ENCODE data around the gene HSPA4.

The HSPA4 gene

GRCh38 chr5:133114933-133115310 lies 63.1 kb downstream of the HSPA4 start:
- H3K36me3 ChIP-seq (ENCODE audit: insufficient read depth, low read length): no peaks in the 10 kb centered on the region
- peaks cover 20% of the 10 kb centered on the region for H3K27me3 ChIP-seq (ENCODE audit: insufficient read depth, low read length)
- no peak overlapping the region for H3K4me3 ChIP-seq (ENCODE audit: low read length)
- no peaks in the 10 kb centered on the region for H3K4me1 ChIP-seq (ENCODE audit: insufficient read depth, low read length)
- H3K9me3 ChIP-seq (ENCODE audit: low read length): no peaks in the 10 kb centered on the region
- H2AFZ ChIP-seq (ENCODE audit: low read depth, low read length): no peak overlapping the region

GRCh38 chr5:133116601-133117000 lies 64.8 kb downstream of the HSPA4 start:
- Histone ChIP-seq H3K4me1 (ENCODE audit: insufficient read depth, low read length) (no peaks in the 10 kb centered on the region), H3K36me3 (ENCODE audit: insufficient read depth, low read length) (no peaks in the 10 kb centered on the region), H2AFZ (ENCODE audit: low read depth, low read length) (no peak overlapping the region), H3K4me3 (ENCODE audit: low read length) (no peak overlapping the region), H3K27me3 (ENCODE audit: insufficient read depth, low read length) (peaks cover 20% of the 10 kb centered on the region), H3K9me3 (ENCODE audit: low read length) (no peaks in the 10 kb centered on the region)

DNA sequence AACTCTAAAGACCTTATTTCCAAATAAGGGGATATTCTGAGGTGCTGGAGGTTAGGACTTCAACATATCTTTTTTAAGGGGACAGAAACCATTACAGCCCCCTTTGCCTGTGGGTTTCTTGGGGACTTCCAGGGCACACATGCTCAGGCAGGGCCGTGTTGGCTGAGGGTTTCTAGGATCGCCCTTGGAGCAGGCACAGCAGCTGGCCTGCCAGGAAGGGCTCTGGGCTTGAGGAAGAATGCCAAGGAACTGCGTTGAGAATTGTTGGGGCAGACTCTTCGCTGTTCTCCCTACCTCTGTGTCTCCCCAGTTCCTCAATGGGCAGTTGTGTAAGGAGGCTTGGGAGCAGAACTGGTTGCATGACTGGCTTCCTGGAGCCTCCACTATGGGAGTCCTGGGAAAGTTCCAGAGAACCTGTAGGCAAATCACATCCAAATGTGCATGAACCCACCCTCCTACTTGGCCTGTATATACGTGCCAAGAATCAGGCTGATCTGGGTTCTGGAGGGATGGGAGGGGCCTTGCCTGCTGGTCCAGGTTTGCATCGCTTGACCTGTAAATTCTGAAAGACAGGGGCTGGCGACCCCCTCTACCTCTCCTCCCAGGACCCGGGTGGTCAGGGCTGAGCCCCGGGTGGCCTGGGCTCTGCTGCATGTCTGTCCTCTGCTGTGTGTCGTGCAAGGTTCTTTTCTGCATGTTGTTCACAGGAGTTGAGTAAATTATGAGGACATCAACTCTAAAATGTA lies 65.5 kb downstream of the HSPA4 start:
- Histone ChIP-seq H2AFZ (ENCODE audit: low read depth, low read length) (no peak overlapping the region), H3K4me1 (ENCODE audit: insufficient read depth, low read length) (no peaks in the 10 kb centered on the region), H3K9me3 (ENCODE audit: low read length) (no peaks in the 10 kb centered on the region), H3K4me3 (ENCODE audit: low read length) (no peak overlapping the region), H3K27me3 (ENCODE audit: insufficient read depth, low read length) (peaks cover 23% of the 10 kb centered on the region), H3K36me3 (ENCODE audit: insufficient read depth, low read length) (no peaks in the 10 kb centered on the region)

GRCh38 chr5:133117912-133118445 lies 66.2 kb downstream of the HSPA4 start:
- no peaks in the 10 kb centered on the region for H3K4me1 ChIP-seq (ENCODE audit: insufficient read depth, low read length)
- H3K4me3 ChIP-seq (ENCODE audit: low read length): no peak overlapping the region
- H3K9me3 ChIP-seq (ENCODE audit: low read length): no peaks in the 10 kb centered on the region
- no peak overlapping the region for H2AFZ ChIP-seq (ENCODE audit: low read depth, low read length)
- peaks cover 23% of the 10 kb centered on the region for H3K27me3 ChIP-seq (ENCODE audit: insufficient read depth, low read length)
- no peaks in the 10 kb centered on the region for H3K36me3 ChIP-seq (ENCODE audit: insufficient read depth, low read length)

DNA sequence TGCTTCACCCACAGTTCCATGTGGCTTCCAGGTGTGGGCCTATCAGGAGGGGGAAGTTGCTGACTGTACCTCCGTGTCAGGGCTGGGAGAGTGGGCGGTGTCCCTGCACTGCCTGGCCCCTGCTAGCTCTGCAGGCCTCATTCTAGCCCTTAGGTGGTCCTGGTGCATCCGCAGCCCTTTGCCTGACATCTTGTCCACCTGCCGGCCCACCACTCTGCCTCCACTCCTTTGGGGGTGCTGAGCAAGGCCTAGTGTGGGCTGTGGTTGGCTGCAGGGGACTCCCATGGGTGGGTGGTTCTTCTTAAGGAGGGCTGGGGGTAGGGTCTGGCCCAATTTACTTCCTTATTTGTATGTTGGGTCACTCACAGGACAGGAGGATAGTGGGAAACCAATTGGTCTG lies 66.9 kb downstream of the HSPA4 start:
- peaks cover 21% of the 10 kb centered on the region for H3K27me3 ChIP-seq (ENCODE audit: insufficient read depth, low read length)
- no peaks in the 10 kb centered on the region for H3K9me3 ChIP-seq (ENCODE audit: low read length)
- H3K36me3 ChIP-seq (ENCODE audit: insufficient read depth, low read length): no peaks in the 10 kb centered on the region
- H3K4me3 ChIP-seq (ENCODE audit: low read length): no peak overlapping the region
- no peaks in the 10 kb centered on the region for H3K4me1 ChIP-seq (ENCODE audit: insufficient read depth, low read length)
- no peak overlapping the region for H2AFZ ChIP-seq (ENCODE audit: low read depth, low read length)

- H3K4me3 ChIP-seq (ENCODE audit: low read length): no peak overlapping the region
Observed at GRCh38 chr5:133119233-133119711, 67.5 kb downstream of the HSPA4 start.

DNA sequence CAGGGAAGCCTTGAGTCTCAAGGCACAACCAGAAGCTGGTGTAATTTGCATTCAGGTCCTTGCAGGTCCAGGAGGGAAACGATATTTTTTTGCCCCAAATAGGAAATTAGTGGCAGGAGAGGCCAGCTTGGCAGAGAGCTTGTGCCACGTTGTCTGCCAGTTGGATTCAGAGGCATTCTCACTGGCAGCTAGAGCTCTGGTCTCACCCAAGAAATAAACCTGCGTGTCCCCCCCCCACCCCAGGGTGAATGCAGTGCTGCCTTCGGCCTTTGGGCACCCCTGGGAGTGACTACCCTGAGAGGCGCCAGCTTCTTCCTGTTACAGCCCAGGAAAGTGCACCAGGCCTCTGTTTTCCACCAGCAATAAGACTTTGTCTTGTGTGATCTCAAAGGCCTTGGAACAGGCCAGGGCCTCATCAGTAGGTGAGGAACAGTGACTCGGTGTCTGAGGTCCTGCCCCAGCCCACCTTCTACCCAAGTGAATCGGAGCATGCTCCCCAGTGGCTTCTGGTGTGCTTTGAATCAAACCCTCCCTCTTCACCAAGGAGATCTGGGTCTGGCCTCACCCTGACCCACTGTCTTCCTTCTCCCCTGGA lies 68.4 kb downstream of the HSPA4 start:
- H3K27me3 ChIP-seq (ENCODE audit: insufficient read depth, low read length): peaks cover 13% of the 10 kb centered on the region
- no peaks in the 10 kb centered on the region for H3K4me1 ChIP-seq (ENCODE audit: insufficient read depth, low read length)
- H3K4me3 ChIP-seq (ENCODE audit: low read length): no peak overlapping the region
- no peaks in the 10 kb centered on the region for H3K9me3 ChIP-seq (ENCODE audit: low read length)
- no peaks in the 10 kb centered on the region for H3K36me3 ChIP-seq (ENCODE audit: insufficient read depth, low read length)
- no peak overlapping the region for H2AFZ ChIP-seq (ENCODE audit: low read depth, low read length)

More at GRCh38 chr5:133119233-133119711, 67.5 kb downstream of the HSPA4 start:
- H3K9me3 ChIP-seq (ENCODE audit: low read length): no peaks in the 10 kb centered on the region
- H3K4me1 ChIP-seq (ENCODE audit: insufficient read depth, low read length): no peaks in the 10 kb centered on the region
- no peak overlapping the region for H2AFZ ChIP-seq (ENCODE audit: low read depth, low read length)
- peaks cover 20% of the 10 kb centered on the region for H3K27me3 ChIP-seq (ENCODE audit: insufficient read depth, low read length)
- H3K36me3 ChIP-seq (ENCODE audit: insufficient read depth, low read length): no peaks in the 10 kb centered on the region

GRCh38 chr5:133121080-133121479 lies 69.3 kb downstream of the HSPA4 start:
- H3K36me3 ChIP-seq (ENCODE audit: insufficient read depth, low read length): no peaks in the 10 kb centered on the region
- peaks cover 13% of the 10 kb centered on the region for H3K27me3 ChIP-seq (ENCODE audit: insufficient read depth, low read length)
- H3K4me3 ChIP-seq (ENCODE audit: low read length): no peak overlapping the region
- H2AFZ ChIP-seq (ENCODE audit: low read depth, low read length): no peak overlapping the region
- H3K9me3 ChIP-seq (ENCODE audit: low read length): no peaks in the 10 kb centered on the region
- H3K4me1 ChIP-seq (ENCODE audit: insufficient read depth, low read length): no peaks in the 10 kb centered on the region

GRCh38 chr5:133121611-133122150 lies 69.9 kb downstream of the HSPA4 start:
- H3K4me3 ChIP-seq (ENCODE audit: low read length): no peak overlapping the region
- H2AFZ ChIP-seq (ENCODE audit: low read depth, low read length): no peak overlapping the region
- H3K27me3 ChIP-seq (ENCODE audit: insufficient read depth, low read length): peaks cover 13% of the 10 kb centered on the region
- no peaks in the 10 kb centered on the region for H3K36me3 ChIP-seq (ENCODE audit: insufficient read depth, low read length)
- H3K4me1 ChIP-seq (ENCODE audit: insufficient read depth, low read length): no peaks in the 10 kb centered on the region
- H3K9me3 ChIP-seq (ENCODE audit: low read length): no peaks in the 10 kb centered on the region

- no peak overlapping the region for H3K4me3 ChIP-seq (ENCODE audit: low read length)
- H3K36me3 ChIP-seq (ENCODE audit: insufficient read depth, low read length): no peaks in the 10 kb centered on the region
- peaks cover 7% of the 10 kb centered on the region for H3K27me3 ChIP-seq (ENCODE audit: insufficient read depth, low read length)
- no peak overlapping the region for H2AFZ ChIP-seq (ENCODE audit: low read depth, low read length)
- H3K9me3 ChIP-seq (ENCODE audit: low read length): no peaks in the 10 kb centered on the region
- H3K4me1 ChIP-seq (ENCODE audit: insufficient read depth, low read length): no peaks in the 10 kb centered on the region
Observed at GRCh38 chr5:133122711-133123110, 70.9 kb downstream of the HSPA4 start.

DNA sequence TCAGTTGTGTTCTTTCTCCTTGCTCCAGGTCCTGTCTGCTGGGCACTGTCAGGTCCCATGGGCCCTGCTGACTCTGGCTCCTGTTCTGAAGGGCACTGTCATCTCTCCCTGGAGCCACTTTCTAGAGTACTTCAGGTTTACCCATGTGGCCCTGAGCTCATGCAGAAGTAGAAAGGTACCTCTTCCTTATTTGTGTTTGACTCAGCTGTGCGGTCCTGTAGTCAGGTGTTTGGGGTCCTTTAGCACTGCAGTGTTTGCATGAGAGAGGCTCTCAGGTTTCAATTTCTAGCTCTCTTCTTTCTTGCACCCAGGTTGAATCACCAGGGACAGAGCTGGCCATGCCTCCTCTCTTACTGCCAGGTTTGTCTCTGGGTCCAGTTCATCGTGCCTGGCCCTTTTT lies 71.5 kb downstream of the HSPA4 start:
- H3K27me3 ChIP-seq (ENCODE audit: insufficient read depth, low read length): peaks cover 3% of the 10 kb centered on the region
- H3K36me3 ChIP-seq (ENCODE audit: insufficient read depth, low read length): no peaks in the 10 kb centered on the region
- H3K9me3 ChIP-seq (ENCODE audit: low read length): no peaks in the 10 kb centered on the region
- no peaks in the 10 kb centered on the region for H3K4me1 ChIP-seq (ENCODE audit: insufficient read depth, low read length)
- no peak overlapping the region for H3K4me3 ChIP-seq (ENCODE audit: low read length)
- H2AFZ ChIP-seq (ENCODE audit: low read depth, low read length): no peak overlapping the region

DNA sequence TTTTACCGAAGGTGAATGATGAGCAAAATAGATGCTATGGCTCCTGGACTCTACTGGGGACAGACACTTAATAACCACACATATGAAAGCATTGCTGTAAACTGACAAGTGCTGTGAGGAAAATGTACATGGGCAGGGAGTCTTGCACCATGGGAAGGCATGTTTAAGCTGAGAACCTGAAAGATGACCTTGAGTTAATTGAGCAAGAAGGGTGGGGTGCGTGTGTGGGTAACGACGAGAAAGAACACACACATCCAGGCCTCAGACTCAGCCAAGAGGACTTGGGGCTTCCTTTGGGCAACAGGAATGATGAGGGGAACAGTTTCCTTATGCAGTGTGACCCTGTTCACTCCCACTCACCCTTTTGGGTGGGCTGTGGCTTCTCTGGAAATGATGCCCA lies 73.1 kb downstream of the HSPA4 start:
- H3K4me3 ChIP-seq (ENCODE audit: low read length): no peak overlapping the region
- no peaks in the 10 kb centered on the region for H3K4me1 ChIP-seq (ENCODE audit: insufficient read depth, low read length)
- H3K36me3 ChIP-seq (ENCODE audit: insufficient read depth, low read length): no peaks in the 10 kb centered on the region
- peaks cover 3% of the 10 kb centered on the region for H3K27me3 ChIP-seq (ENCODE audit: insufficient read depth, low read length)
- no peaks in the 10 kb centered on the region for H3K9me3 ChIP-seq (ENCODE audit: low read length)
- H2AFZ ChIP-seq (ENCODE audit: low read depth, low read length): no peak overlapping the region

- H3K27me3 ChIP-seq (ENCODE audit: insufficient read depth, low read length): no peaks in the 10 kb centered on the region
- H3K4me3 ChIP-seq (ENCODE audit: low read length): no peak overlapping the region
- no peak overlapping the region for H2AFZ ChIP-seq (ENCODE audit: low read depth, low read length)
- H3K9me3 ChIP-seq (ENCODE audit: low read length): no peaks in the 10 kb centered on the region
- no peaks in the 10 kb centered on the region for H3K4me1 ChIP-seq (ENCODE audit: insufficient read depth, low read length)
- H3K36me3 ChIP-seq (ENCODE audit: insufficient read depth, low read length): no peaks in the 10 kb centered on the region
Observed at GRCh38 chr5:133128066-133128465, 76.3 kb downstream of the HSPA4 start.
